BJ (cell line): Measurements from ENCODE around the gene MRPS27. TPM values are rescaled to one million over a fixed set of nuclear protein-coding genes. Genes with fewer than 3 reads are reported as not detected.

Source experiments
- CTCF ChIA-PET: fragments of 350-600 bp; formaldehyde crosslinking; extraction: SDS; loops from one replicate; lab custom pipeline; 2021; ENCODE audit warnings: antibody characterized with exemption, inconsistent platforms; lab: Yijun Ruan, JAX
- POLR2A ChIA-PET: fragments of 300-600 bp; sonication (Branson Sonifier 250); formaldehyde crosslinking; extraction: SDS; loops from one replicate; lab custom pipeline; 2021; ENCODE audit warnings: antibody characterized with exemption; lab: Charles Lee
- DNase-seq: peaks from one replicate; pipeline ENCODE4 v3.0.0-alpha.2; 2011; ENCODE audit warnings: low read depth
- H3K27me3 ChIP-seq: 2 replicates; pipeline ENCODE4 v1.6.0; 2011; ENCODE audit warnings: low read length; ENCODE audit not compliant: control insufficient read depth, insufficient read depth
- H3K36me3 ChIP-seq: 2 replicates; pipeline ENCODE4 v1.5.1; 2011; ENCODE audit warnings: low read length; ENCODE audit not compliant: control insufficient read depth, insufficient read depth
- H3K4me3 ChIP-seq: 2 replicates; pipeline ENCODE4 v1.5.1; 2011; ENCODE audit warnings: low read depth, mild to moderate bottlenecking, control low read depth, low read length
- CTCF ChIP-seq: IDR thresholded peaks from 2 replicates; pipeline ENCODE4 v1.5.1; 2011; ENCODE audit warnings: low read depth, mild to moderate bottlenecking, control low read depth, inconsistent platforms, low read length, moderate library complexity; ENCODE audit not compliant: insufficient read depth
- polyA plus RNA-seq: library from polyadenylated mRNA; depleted of rRNA; stranded (reverse); fragments of >200 nt; gene quantifications from 2 replicates; pipeline ENCODE4 v1.2.3, GENCODE V29; 2011; rRNA removed
- small RNA-seq: library from RNA; depleted of rRNA; stranded (forward); fragments of <200 nt; gene quantifications from one replicate; pipeline ENCODE3, GENCODE V24; 2012; ENCODE audit warnings: low replicate concordance, low read depth; ENCODE audit not compliant: insufficient read length

The MRPS27 gene
- polyA plus RNA-seq, 1 experiment, result 52.6 TPM

GRCh38 chr5:72170101-72170500 lies 149.9 kb downstream of the MRPS27 start:
- Histone ChIP-seq H3K36me3 (no peaks in the 10 kb centered on the region; the same call in 1 of the 2 replicates), H3K4me3 (no peak overlapping the region), H3K27me3 (no peaks in the 10 kb centered on the region)
- no peak for TF ChIP-seq CTCF
- ChIA-PET CTCF (no interaction called here), POLR2A (no interaction called here)
- DNase-seq, result no peak

Small RNA genes lying within 50 kb of the gene (small RNA-seq; reads per million reads assigned to genes)
- gene MIR4803, result 0.63 reads per million
- gene RN7SL153P, result not detected

Other genes with a start within 250 kb of the MRPS27 start
- gene MAP1B, start 212.8 kb downstream of the MRPS27 start, polyA plus RNA-seq, result 27.1 and 30.9 TPM in 2 replicates
- 7.7 and 11.4 TPM in 2 replicates for gene PTCD2, start 133 bp upstream of the MRPS27 start, polyA plus RNA-seq
- gene ZNF366, start 187.2 kb upstream of the MRPS27 start, polyA plus RNA-seq, result not detected in 2 replicates